HFF-Myc (cell line): Measurements from ENCODE around the gene NRCAM.

Experiments
- DNase-seq: peaks from one replicate; pipeline ENCODE4 v3.0.0-alpha.2; 2011; ENCODE audit warnings: low read depth; ENCODE audit errors: extremely low read depth
- H3K4me3 ChIP-seq: replicated peaks from 2 replicates; pipeline ENCODE4 v1.5.1; 2011; ENCODE audit warnings: low read depth, mild to moderate bottlenecking, control low read depth, low read length
- TF ChIP-seq, protein P1 (sequence below): IDR thresholded peaks from 2 replicates; pipeline ENCODE4 v1.5.1; 2012; ENCODE audit warnings: mild to moderate bottlenecking, low read depth, low read length, control low read depth; ENCODE audit errors: missing control alignments

NRCAM gene

DNA sequence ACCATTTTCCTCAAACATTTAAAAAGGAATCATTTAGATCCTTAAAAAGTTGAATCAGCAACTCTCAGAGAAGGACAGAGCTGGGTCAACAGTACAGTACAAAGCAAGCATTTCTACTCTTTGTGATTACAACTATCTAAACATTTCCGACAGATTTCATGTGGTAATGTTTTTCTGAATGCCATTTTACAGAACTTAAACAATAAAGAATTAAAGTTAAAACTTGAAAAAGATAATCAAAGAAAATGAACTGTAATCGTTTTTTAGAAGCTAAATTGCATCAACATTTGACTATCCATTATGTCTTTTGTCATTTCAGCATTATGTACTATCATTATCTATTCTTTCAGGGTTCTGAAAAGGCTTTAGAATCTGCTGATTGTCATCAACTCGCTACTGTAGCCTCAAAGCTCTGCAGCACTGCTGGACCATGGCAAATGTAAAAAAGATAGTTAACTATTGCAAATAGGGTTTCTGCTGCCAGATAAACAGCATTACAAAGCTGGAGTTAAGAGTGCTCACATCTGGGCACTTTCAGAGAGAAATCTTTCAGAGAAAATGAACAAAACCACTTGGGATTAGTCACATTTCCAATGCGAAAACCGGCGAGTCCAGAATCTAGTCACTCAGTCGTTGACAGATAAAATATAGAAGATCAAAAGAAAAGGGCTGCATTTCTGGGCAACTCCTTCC is 165.6 kb downstream of the NRCAM start:
- H3K4me3 ChIP-seq, result no peak overlapping the region
- DNase-seq, result no peak
- TF ChIP-seq, protein P1, sequence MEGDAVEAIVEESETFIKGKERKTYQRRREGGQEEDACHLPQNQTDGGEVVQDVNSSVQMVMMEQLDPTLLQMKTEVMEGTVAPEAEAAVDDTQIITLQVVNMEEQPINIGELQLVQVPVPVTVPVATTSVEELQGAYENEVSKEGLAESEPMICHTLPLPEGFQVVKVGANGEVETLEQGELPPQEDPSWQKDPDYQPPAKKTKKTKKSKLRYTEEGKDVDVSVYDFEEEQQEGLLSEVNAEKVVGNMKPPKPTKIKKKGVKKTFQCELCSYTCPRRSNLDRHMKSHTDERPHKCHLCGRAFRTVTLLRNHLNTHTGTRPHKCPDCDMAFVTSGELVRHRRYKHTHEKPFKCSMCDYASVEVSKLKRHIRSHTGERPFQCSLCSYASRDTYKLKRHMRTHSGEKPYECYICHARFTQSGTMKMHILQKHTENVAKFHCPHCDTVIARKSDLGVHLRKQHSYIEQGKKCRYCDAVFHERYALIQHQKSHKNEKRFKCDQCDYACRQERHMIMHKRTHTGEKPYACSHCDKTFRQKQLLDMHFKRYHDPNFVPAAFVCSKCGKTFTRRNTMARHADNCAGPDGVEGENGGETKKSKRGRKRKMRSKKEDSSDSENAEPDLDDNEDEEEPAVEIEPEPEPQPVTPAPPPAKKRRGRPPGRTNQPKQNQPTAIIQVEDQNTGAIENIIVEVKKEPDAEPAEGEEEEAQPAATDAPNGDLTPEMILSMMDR, result no peak

DNA sequence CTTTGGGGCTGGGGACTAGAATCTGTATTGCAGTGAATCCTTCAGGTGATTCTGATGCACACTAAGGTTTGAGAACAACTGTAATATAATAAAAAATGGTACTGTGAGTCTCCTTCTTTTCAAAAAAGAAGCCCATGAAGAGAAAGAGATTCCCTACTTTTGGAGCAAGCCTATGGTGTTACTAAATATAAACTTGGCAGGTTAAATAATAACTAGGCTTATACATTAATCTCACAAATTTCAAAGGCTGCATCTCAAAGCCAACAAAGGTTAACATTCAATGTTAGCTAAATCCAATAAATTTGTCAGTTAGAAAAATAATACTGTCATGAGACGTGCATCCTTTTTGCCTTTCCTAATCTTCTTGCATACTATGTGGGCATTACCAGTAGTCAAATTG is 166.4 kb downstream of the NRCAM start:
- no peak overlapping the region for H3K4me3 ChIP-seq
- TF ChIP-seq, protein P1, result no peak

DNA sequence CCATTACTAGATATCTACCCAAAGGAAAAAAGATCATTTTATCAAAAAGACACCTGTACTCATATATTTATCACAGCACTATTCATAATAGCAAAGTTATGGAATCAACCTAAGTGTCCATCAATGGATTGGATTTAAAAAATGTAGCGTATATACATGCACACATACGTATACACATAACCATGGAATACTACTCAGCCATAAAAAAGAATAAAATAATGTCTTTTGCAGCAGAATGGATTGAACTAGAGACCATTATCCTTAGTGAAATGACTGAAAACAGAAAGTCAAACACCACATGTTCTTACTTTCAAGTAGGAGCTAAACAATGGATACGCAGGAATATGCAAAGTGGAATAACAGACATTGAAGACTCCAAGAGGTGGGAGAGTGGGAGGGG is 168.4 kb downstream of the NRCAM start:
- DNase-seq, result no peak
- TF ChIP-seq, protein P1, result no peak
- H3K4me3 ChIP-seq, result no peak overlapping the region

More for the DNA sequence above, 166.4 kb downstream of the NRCAM start:
- no peak for DNase-seq

DNA sequence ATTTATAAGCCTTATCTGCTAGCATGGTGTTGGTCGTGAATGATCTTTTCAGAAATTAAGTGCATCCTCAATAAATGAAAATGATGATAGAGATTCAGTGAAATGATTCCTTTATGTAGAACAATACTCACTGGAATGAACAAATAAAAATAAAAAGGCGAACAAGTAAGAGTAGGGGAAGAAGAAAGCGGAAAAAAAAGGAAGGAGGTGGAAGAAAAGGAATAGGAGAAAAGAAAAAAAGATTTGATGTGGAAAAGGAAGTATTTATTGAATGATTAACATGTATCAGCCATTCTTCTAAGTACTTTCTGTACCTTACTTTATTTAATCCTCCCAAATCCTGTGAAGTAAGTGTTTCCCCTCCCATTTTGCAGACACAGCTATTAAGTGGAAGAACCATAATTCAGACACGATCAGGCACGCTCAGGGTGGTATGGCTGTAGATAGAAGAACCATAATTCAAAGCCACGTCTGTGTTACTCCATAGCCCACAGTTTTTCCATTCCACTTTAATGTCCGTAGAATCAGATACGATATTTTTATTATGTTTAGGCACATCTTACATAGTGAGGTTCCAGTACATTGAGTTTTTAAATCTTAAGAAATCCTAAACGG is 169.8 kb downstream of the NRCAM start:
- DNase-seq, result no peak
- no peak overlapping the region for H3K4me3 ChIP-seq
- TF ChIP-seq, protein P1, result no peak

DNA sequence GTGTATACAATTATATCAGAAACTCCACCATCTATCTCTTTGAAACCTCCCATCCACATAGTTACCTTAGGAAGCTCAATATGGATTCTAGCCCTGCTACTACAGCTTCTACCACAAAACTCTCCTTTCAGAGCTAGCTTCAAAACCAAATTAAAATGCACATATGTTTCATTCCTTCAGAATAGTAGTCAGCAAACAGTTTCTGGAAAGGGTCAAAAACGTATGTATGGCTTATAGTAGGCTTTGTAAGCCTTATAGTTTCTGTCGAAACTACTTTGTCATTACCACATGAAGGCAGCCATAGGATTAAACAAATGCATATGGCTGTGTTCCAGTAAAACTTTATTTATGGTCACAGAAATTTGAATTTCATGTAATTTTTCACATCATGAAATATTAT is 170.5 kb downstream of the NRCAM start:
- TF ChIP-seq, protein P1, result no peak
- H3K4me3 ChIP-seq, result no peak overlapping the region
- DNase-seq, result no peak

DNA sequence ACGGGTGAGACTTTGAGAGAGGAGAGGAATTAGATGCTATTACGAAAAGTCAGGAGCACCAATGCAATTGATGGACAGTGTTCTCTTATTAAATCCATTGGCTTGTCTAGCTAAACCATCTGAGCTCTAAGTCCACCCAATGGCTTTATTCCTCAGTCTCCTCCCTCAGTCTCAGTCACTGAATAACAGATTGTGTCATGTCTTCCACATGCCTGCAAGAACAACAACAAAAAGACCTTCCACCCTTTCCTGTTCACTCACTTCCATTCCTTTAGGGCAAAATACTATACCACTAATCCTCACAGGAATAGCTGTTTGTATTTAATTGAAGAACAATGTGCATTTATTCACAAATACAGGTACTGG is 171.2 kb downstream of the NRCAM start:
- no peak overlapping the region for H3K4me3 ChIP-seq
- DNase-seq, result no peak
- TF ChIP-seq, protein P1, result no peak
